Measurements from ENCODE around the gene CD3G. TPM values are rescaled to one million over a fixed set of nuclear protein-coding genes. Genes with fewer than 3 reads are reported as not detected.

CD3G gene
- polyA plus RNA-seq, 3 donors = 0.84 to 1.9 TPM; not detected in 1

Small RNA genes within 50 kb of the gene (small RNA-seq; reads per million reads assigned to genes)
- not detected for gene AP001582.1 (ENCODE audit: insufficient read length, low read depth)

Other genes starting within 250 kb of the CD3G start
- gene SCN4B, start 191.5 kb upstream of the CD3G start, polyA plus RNA-seq = under 1 TPM in 1 of 3 donors, not detected in 2; 0.76 TPM
- under 1 TPM in 1 of 3 donors, not detected in 2; 0.01 TPM for gene SCN2B, start 167.7 kb upstream of the CD3G start, polyA plus RNA-seq
- 100 to 1,000 TPM; 316 to 968 (median 748) TPM for gene JAML, start 119.3 kb upstream of the CD3G start, polyA plus RNA-seq
- gene MPZL3, start 92.0 kb upstream of the CD3G start, polyA plus RNA-seq = 1 to 10 TPM; 4.2 to 8.5 (median 8.0) TPM
- 10 to 100 TPM in 2 of 3 donors, 1 to 10 TPM in 1; 8.0 to 18.6 (median 14.2) TPM for gene MPZL2, start 80.0 kb upstream of the CD3G start, polyA plus RNA-seq
- 1 to 10 TPM in 2 of 3 donors, under 1 TPM in 1; 0.12 to 1.6 (median 1.5) TPM for gene CD3E, start 39.6 kb upstream of the CD3G start, polyA plus RNA-seq
- gene CD3D, start 1.6 kb upstream of the CD3G start, polyA plus RNA-seq = 1 to 10 TPM in 2 of 3 donors, not detected in 1; 2.2 to 3.1 TPM
- gene UBE4A, start 15.3 kb downstream of the CD3G start, polyA plus RNA-seq = 10 to 100 TPM; 21.6 to 33.9 (median 22.7) TPM
- 100 to 1,000 TPM; 257 to 688 (median 648) TPM for gene ATP5MG, start 57.3 kb downstream of the CD3G start, polyA plus RNA-seq
- gene KMT2A, start 92.1 kb downstream of the CD3G start, polyA plus RNA-seq = 10 to 100 TPM in 1 of 3 donors, 1 to 10 TPM in 2; 3.3 to 21.7 (median 3.5) TPM
- gene TTC36, start 183.1 kb downstream of the CD3G start, polyA plus RNA-seq = not detected
- under 1 TPM in 1 of 3 donors, not detected in 2; 0.57 TPM for gene TMEM25, start 186.8 kb downstream of the CD3G start, polyA plus RNA-seq
- 1 to 10 TPM; 2.8 to 5.8 (median 4.8) TPM for gene IFT46, start 221.6 kb downstream of the CD3G start, polyA plus RNA-seq
- 100 to 1,000 TPM in 1 of 3 donors, 10 to 100 TPM in 2; 36.1 to 101 (median 79.7) TPM for gene ARCN1, start 228.1 kb downstream of the CD3G start, polyA plus RNA-seq

Data from CD14-positive monocyte (primary cell).